ENCODE measurements around the gene TNNC1. TPM values are rescaled to one million over a fixed set of nuclear protein-coding genes. Genes with fewer than 3 reads are reported as not detected.

Gene TNNC1
- total RNA-seq, 4 donors from 2014 or later = 5,017 to 11,453 (median 7,253) TPM

- Histone ChIP-seq H3K9me3 (no peaks in the 10 kb centered on the region), H3K27ac (peak overlapping the region; percentile 36 to 69 (median 54)), H3K4me1 (peaks cover 11 to 17% of the 10 kb centered on the region in 2 donors), H3K4me3 (no peak overlapping the region), H3K36me3 (no peaks in the 10 kb centered on the region), H3K27me3 (no peaks in the 10 kb centered on the region)
- DNase-seq = no peak
- TF ChIP-seq CTCF (IDR thresholded peaks at IDR 0.05 in 4 of 5, conservative IDR thresholded peaks at IDR 0.05 in 1 of 5) (no peak), POLR2A (IDR thresholded peaks at IDR 0.05) (no peak)
- ATAC-seq = no peak
- in situ Hi-C loops (cut with MboI; ENCODE audit: low sequenced_read_pairs in 4 of 4) (no loop called here), intact Hi-C loops (cut with DNase I; ENCODE audit: low total_unique reads) (no loop called here)
Observed at GRCh38 chr3:52432691-52433141, 21.1 kb downstream of the TNNC1 start.

- Histone ChIP-seq H3K27ac (peak overlapping the region; percentile 36 to 69 (median 54)), H3K36me3 (no peaks in the 10 kb centered on the region), H3K4me3 (no peak overlapping the region), H3K9me3 (no peaks in the 10 kb centered on the region), H3K4me1 (peaks cover 11 to 17% of the 10 kb centered on the region in 2 donors), H3K27me3 (no peaks in the 10 kb centered on the region)
- no peak for DNase-seq
- intact Hi-C loops (cut with DNase I; ENCODE audit: low total_unique reads) (no loop called here), in situ Hi-C loops (cut with MboI; ENCODE audit: low sequenced_read_pairs in 4 of 4) (no loop called here)
- no peak for ATAC-seq
- TF ChIP-seq CTCF (IDR thresholded peaks at IDR 0.05 in 4 of 5, conservative IDR thresholded peaks at IDR 0.05 in 1 of 5) (no peak), POLR2A (IDR thresholded peaks at IDR 0.05) (no peak)
Observed at GRCh38 chr3:52432225-52432624, 21.6 kb downstream of the TNNC1 start.

- Histone ChIP-seq H3K4me3 (no peak overlapping the region), H3K36me3 (no peaks in the 10 kb centered on the region), H3K4me1 (peaks cover 11 to 17% of the 10 kb centered on the region in 2 donors), H3K9me3 (no peaks in the 10 kb centered on the region), H3K27ac (peak overlapping the region; percentile 36 to 69 (median 54)), H3K27me3 (no peaks in the 10 kb centered on the region)
- no peak for ATAC-seq
- no peak for DNase-seq
- intact Hi-C loops (cut with DNase I; ENCODE audit: low total_unique reads) (no loop called here), in situ Hi-C loops (cut with MboI; ENCODE audit: low sequenced_read_pairs in 4 of 4) (no loop called here)
- TF ChIP-seq CTCF (IDR thresholded peaks at IDR 0.05 in 4 of 5, conservative IDR thresholded peaks at IDR 0.05 in 1 of 5) (no peak), POLR2A (IDR thresholded peaks at IDR 0.05) (no peak)
Observed at GRCh38 chr3:52431459-52432223, 22.2 kb downstream of the TNNC1 start.

GRCh38 chr3:52430416-52430810, 23.4 kb downstream of the TNNC1 start:
- intact Hi-C loops (cut with DNase I; ENCODE audit: low total_unique reads) = no loop called here
- Histone ChIP-seq H3K4me3 (no peak overlapping the region), H3K27me3 (no peaks in the 10 kb centered on the region), H3K27ac (peak overlapping the region; percentile 50 to 69 (median 58)), H3K9me3 (no peaks in the 10 kb centered on the region), H3K36me3 (no peaks in the 10 kb centered on the region), H3K4me1 (peaks cover 11 to 17% of the 10 kb centered on the region in 2 donors)
- DNase-seq (peak in 1 of 2 donors; percentile 13), ATAC-seq (no peak)
- no peak for TF ChIP-seq POLR2A (IDR thresholded peaks at IDR 0.05)
- no peak for TF ChIP-seq CTCF (IDR thresholded peaks at IDR 0.05 in 4 of 5, conservative IDR thresholded peaks at IDR 0.05 in 1 of 5)
- in situ Hi-C loops (cut with MboI; ENCODE audit: low sequenced_read_pairs in 4 of 4) = no loop called here
